Measurements from ENCODE around the gene SLC35G3. TPM values are rescaled to one million over a fixed set of nuclear protein-coding genes. Genes with fewer than 3 reads are reported as not detected.
"Not testable (repeated sequence)": the region's sequence is repeated elsewhere in the genome, so short reads cannot be mapped to it uniquely, and the experiment has no call there.

Gene SLC35G3
- total RNA-seq, 1 experiment from 2014 or later = not detected

DNA sequence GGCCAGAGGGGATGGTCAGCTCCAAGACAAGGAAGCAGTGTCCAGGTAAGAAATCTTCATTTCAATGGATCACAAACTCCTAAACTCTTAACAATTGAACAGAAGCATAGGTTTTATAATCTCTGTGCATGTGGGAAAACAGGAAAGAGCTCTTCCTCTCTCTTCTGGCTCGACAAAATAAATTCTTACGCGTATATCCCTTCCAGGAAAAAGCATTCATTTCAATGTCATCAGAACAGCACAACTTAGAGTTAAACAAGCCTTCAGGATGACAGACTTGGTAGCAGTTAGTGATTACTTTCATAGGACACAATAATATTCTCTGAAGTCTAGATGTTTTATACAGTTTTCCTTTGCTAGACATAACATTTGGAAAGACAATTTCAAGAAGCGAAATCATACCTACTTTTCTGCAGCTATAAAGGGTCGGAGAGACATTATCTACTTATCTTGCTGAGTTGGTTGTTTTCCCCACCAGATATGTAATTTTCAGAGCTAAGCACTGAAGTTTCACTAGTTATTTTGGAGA lies 19.3 kb upstream of the SLC35G3 start:
- Histone ChIP-seq H3K27ac (ENCODE audit: low read depth, low read length, poor library complexity, severe bottlenecking) (no peak overlapping the region), H3K4me3 (ENCODE audit: low read depth, low read length, poor library complexity, severe bottlenecking) (no peak overlapping the region), H3K36me3 (ENCODE audit: insufficient read depth, low read length, poor library complexity, severe bottlenecking) (no peaks in the 10 kb centered on the region), H3K4me1 (ENCODE audit: insufficient read depth, low read length, poor library complexity, severe bottlenecking) (no peaks in the 10 kb centered on the region), H3K27me3 (replicated peaks; ENCODE audit: insufficient read depth, low read depth, low read length, poor library complexity) (no peaks in the 10 kb centered on the region), H3K9me3 (ENCODE audit: low read depth, low read length, poor library complexity, severe bottlenecking) (no peaks in the 10 kb centered on the region)
- POLR2A ChIA-PET (ENCODE audit: low non-redundant PET) = no interaction called here
- CTCF ChIA-PET = no interaction called here
- TF ChIP-seq EZH2 (IDR thresholded peaks at IDR 0.05; ENCODE audit: borderline replicate concordance, low read depth, low read length, poor library complexity, severe bottlenecking) = no peak
- TF ChIP-seq, protein P1, sequence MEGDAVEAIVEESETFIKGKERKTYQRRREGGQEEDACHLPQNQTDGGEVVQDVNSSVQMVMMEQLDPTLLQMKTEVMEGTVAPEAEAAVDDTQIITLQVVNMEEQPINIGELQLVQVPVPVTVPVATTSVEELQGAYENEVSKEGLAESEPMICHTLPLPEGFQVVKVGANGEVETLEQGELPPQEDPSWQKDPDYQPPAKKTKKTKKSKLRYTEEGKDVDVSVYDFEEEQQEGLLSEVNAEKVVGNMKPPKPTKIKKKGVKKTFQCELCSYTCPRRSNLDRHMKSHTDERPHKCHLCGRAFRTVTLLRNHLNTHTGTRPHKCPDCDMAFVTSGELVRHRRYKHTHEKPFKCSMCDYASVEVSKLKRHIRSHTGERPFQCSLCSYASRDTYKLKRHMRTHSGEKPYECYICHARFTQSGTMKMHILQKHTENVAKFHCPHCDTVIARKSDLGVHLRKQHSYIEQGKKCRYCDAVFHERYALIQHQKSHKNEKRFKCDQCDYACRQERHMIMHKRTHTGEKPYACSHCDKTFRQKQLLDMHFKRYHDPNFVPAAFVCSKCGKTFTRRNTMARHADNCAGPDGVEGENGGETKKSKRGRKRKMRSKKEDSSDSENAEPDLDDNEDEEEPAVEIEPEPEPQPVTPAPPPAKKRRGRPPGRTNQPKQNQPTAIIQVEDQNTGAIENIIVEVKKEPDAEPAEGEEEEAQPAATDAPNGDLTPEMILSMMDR (conservative IDR thresholded peaks at IDR 0.05; ENCODE audit: low read depth, low read length) = no peak
- DNase-seq (ENCODE audit: low spot score) = no peak
- no TSS peak for BruUV-seq (replicated peaks)
- intact Hi-C loops (cut with micrococcal nuclease; ENCODE audit: unreplicated experiment) = no loop called here

DNA sequence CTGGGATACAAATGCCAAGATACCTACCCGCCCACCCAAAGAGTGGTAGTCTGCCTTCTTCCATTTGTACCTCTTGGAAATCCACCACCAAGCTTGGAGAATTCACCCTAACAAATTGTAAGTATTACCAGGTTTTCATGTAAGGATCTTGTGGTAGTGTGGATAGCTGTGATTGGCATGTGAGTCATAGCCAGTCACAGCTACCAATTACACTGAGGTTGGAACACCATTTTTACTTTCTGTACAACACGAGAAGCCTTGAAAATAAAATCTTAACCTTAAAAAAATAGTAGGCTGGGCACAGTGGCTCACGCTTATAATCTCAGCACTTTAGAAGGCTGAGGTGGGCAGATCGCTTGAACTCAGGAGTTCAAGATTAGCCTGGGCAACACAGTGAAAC lies 18.5 kb upstream of the SLC35G3 start:
- TF ChIP-seq, protein P1 (conservative IDR thresholded peaks at IDR 0.05; ENCODE audit: low read depth, low read length) = no peak
- no peak for TF ChIP-seq EZH2 (IDR thresholded peaks at IDR 0.05; ENCODE audit: borderline replicate concordance, low read depth, low read length, poor library complexity, severe bottlenecking)
- Histone ChIP-seq H3K27ac (ENCODE audit: low read depth, low read length, poor library complexity, severe bottlenecking) (no peak overlapping the region), H3K27me3 (replicated peaks; ENCODE audit: insufficient read depth, low read depth, low read length, poor library complexity) (no peaks in the 10 kb centered on the region), H3K36me3 (ENCODE audit: insufficient read depth, low read length, poor library complexity, severe bottlenecking) (no peaks in the 10 kb centered on the region), H3K4me1 (ENCODE audit: insufficient read depth, low read length, poor library complexity, severe bottlenecking) (no peaks in the 10 kb centered on the region), H3K9me3 (ENCODE audit: low read depth, low read length, poor library complexity, severe bottlenecking) (no peaks in the 10 kb centered on the region), H3K4me3 (ENCODE audit: low read depth, low read length, poor library complexity, severe bottlenecking) (no peak overlapping the region)
- CTCF ChIA-PET = no interaction called here
- POLR2A ChIA-PET (ENCODE audit: low non-redundant PET) = no interaction called here
- no TSS peak for BruUV-seq (replicated peaks)
- no peak for DNase-seq (ENCODE audit: low spot score)
- intact Hi-C loops (cut with micrococcal nuclease; ENCODE audit: unreplicated experiment) = no loop called here

DNA sequence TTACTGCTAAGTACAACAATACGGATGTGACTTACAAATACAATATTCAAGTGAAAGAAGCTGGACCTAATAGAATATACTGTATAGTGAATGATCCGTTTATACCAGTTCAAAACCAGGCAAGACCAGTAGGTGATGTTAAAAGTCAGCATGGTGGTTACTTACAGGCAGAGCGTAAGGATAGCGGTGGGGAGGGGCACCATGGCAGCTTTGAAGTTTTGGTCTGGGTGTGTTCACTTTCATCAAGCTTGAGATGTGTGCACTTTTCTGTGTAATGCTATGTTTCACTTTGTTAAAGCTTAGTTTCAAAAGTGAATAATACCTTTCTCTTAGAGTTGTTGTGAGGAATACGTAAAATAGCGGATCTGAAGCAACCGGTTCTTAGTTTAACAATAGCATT lies 16.5 kb upstream of the SLC35G3 start:
- Histone ChIP-seq H3K4me3 (ENCODE audit: low read depth, low read length, poor library complexity, severe bottlenecking) (no peak overlapping the region), H3K27ac (ENCODE audit: low read depth, low read length, poor library complexity, severe bottlenecking) (no peak overlapping the region), H3K9me3 (ENCODE audit: low read depth, low read length, poor library complexity, severe bottlenecking) (no peaks in the 10 kb centered on the region), H3K27me3 (replicated peaks; ENCODE audit: insufficient read depth, low read depth, low read length, poor library complexity) (no peaks in the 10 kb centered on the region), H3K36me3 (ENCODE audit: insufficient read depth, low read length, poor library complexity, severe bottlenecking) (no peaks in the 10 kb centered on the region), H3K4me1 (ENCODE audit: insufficient read depth, low read length, poor library complexity, severe bottlenecking) (no peaks in the 10 kb centered on the region)
- intact Hi-C loops (cut with micrococcal nuclease; ENCODE audit: unreplicated experiment) = no loop called here
- ChIA-PET POLR2A (ENCODE audit: low non-redundant PET) (no interaction called here), CTCF (no interaction called here)
- no peak for TF ChIP-seq EZH2 (IDR thresholded peaks at IDR 0.05; ENCODE audit: borderline replicate concordance, low read depth, low read length, poor library complexity, severe bottlenecking)
- TF ChIP-seq, protein P1 (conservative IDR thresholded peaks at IDR 0.05; ENCODE audit: low read depth, low read length) = no peak
- BruUV-seq (replicated peaks) = no TSS peak
- DNase-seq (ENCODE audit: low spot score) = no peak

DNA sequence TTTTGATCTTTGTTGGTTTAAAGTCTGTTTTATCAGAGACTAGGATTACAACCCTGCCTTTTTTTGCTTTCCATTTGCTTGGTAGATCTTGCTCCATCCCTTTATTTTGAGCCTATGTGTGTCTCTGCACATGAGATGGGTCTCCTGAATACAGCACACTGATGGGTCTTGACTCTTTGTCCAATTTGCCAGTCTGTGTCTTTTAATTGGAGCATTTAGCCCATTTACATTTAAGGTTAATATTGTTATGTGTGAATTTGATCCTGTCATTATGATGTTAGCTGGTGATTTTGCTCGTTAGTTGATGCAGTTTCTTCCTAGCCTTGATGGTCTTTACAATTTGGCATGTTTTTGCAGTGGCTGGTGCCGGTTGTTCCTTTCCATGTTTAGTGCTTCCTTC lies 8.4 kb upstream of the SLC35G3 start:
- H3K4me1 ChIP-seq (ENCODE audit: insufficient read depth, low read length, poor library complexity, severe bottlenecking); H3K36me3 ChIP-seq (ENCODE audit: insufficient read depth, low read length, poor library complexity, severe bottlenecking); H3K9me3 ChIP-seq (ENCODE audit: low read depth, low read length, poor library complexity, severe bottlenecking); DNase-seq (ENCODE audit: low spot score); H3K27me3 ChIP-seq (replicated peaks; ENCODE audit: insufficient read depth, low read depth, low read length, poor library complexity); H3K27ac ChIP-seq (ENCODE audit: low read depth, low read length, poor library complexity, severe bottlenecking); H3K4me3 ChIP-seq (ENCODE audit: low read depth, low read length, poor library complexity, severe bottlenecking); CTCF ChIA-PET; POLR2A ChIA-PET (ENCODE audit: low non-redundant PET); BruUV-seq (replicated peaks); intact Hi-C loops (cut with micrococcal nuclease; ENCODE audit: unreplicated experiment): not testable (repeated sequence)

DNA sequence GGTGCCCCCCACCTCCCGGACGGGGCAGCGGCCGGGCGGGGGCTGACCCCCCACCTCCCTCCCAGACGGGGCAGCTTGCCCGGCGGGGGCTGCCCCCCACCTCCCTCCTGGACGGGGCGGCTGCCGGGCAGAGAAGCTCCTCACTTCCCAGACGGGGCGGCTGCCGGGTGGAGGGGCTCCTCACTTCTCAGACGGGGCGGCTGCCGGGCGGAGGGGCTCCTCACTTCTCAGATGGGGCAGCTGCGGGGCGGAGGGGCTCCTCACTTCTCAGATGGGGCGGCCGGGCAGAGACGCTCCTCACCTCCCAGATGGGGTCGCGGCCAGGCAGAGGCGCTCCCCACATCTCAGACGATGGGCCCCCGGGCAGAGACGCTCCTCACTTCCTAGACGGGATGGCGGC lies 869 bp upstream of the SLC35G3 start:
- intact Hi-C loops (cut with micrococcal nuclease; ENCODE audit: unreplicated experiment); H3K9me3 ChIP-seq (ENCODE audit: low read depth, low read length, poor library complexity, severe bottlenecking); BruUV-seq (replicated peaks); H3K36me3 ChIP-seq (ENCODE audit: insufficient read depth, low read length, poor library complexity, severe bottlenecking); CTCF ChIA-PET; H3K27ac ChIP-seq (ENCODE audit: low read depth, low read length, poor library complexity, severe bottlenecking); H3K4me3 ChIP-seq (ENCODE audit: low read depth, low read length, poor library complexity, severe bottlenecking); POLR2A ChIA-PET (ENCODE audit: low non-redundant PET); H3K27me3 ChIP-seq (replicated peaks; ENCODE audit: insufficient read depth, low read depth, low read length, poor library complexity); H3K4me1 ChIP-seq (ENCODE audit: insufficient read depth, low read length, poor library complexity, severe bottlenecking); DNase-seq (ENCODE audit: low spot score): not testable (repeated sequence)
